ENCODE data around the gene DNMT3B. TPM values are rescaled to one million over a fixed set of nuclear protein-coding genes. Genes with fewer than 3 reads are reported as not detected.
A peak's percentile ranks its signal among the peaks of the same experiment; 100 is the strongest.

DNMT3B gene
- total RNA-seq, 4 donors from 2014 or later, result 0.47 to 2.3 (median 0.81) TPM; not detected in 1

DNA sequence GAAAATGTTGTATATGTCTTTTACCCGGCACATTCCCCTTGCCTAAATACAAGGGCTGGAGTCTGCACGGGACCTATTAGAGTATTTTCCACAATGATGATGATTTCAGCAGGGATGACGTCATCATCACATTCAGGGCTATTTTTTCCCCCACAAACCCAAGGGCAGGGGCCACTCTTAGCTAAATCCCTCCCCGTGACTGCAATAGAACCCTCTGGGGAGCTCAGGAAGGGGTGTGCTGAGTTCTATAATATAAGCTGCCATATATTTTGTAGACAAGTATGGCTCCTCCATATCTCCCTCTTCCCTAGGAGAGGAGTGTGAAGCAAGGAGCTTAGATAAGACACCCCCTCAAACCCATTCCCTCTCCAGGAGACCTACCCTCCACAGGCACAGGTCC, 46.3 kb downstream of the DNMT3B start:
- 64 to 77% methylated on average over 4 of the region's 4 CpGs for WGBS, 2 donors (ENCODE audit: low coverage in 1 of 2)
- no peaks in the 10 kb centered on the region for H3K27me3 ChIP-seq

DNA sequence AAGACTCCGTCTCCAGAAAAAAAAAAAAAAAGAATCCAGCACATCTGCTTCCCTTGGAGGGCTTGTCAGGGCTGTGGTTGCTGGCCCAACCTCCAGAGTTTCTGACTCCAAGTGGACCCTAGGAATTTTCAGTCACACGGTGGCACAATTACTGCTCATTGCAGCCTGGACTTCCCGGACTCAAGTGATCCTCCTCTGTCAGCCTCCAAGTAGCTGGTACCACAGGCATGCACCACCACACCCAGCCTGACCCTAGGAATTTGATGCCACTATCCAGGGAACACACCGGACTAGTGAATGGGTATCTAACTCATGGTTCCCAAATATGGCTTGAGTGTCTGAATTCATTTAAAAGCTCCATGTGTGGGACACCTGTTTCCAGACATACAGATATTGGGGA, 47.7 kb downstream of the DNMT3B start:
- Histone ChIP-seq H3K27me3 (no peaks in the 10 kb centered on the region), H3K9me3 (no peaks in the 10 kb centered on the region), H3K4me3 (no peak overlapping the region), H3K36me3 (peaks cover 0 to 5% of the 10 kb centered on the region in 2 donors), H3K27ac (no peak overlapping the region), H3K4me1 (no peaks in the 10 kb centered on the region)
- ATAC-seq, result no peak
- WGBS, 2 donors (ENCODE audit: low coverage in 1 of 2), result 86 to 92% methylated on average over 2 to 4 of the region's 4 CpGs
- TF ChIP-seq, protein P1, sequence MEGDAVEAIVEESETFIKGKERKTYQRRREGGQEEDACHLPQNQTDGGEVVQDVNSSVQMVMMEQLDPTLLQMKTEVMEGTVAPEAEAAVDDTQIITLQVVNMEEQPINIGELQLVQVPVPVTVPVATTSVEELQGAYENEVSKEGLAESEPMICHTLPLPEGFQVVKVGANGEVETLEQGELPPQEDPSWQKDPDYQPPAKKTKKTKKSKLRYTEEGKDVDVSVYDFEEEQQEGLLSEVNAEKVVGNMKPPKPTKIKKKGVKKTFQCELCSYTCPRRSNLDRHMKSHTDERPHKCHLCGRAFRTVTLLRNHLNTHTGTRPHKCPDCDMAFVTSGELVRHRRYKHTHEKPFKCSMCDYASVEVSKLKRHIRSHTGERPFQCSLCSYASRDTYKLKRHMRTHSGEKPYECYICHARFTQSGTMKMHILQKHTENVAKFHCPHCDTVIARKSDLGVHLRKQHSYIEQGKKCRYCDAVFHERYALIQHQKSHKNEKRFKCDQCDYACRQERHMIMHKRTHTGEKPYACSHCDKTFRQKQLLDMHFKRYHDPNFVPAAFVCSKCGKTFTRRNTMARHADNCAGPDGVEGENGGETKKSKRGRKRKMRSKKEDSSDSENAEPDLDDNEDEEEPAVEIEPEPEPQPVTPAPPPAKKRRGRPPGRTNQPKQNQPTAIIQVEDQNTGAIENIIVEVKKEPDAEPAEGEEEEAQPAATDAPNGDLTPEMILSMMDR (IDR thresholded peaks at IDR 0.05), result no peak
- TF ChIP-seq POLR2AphosphoS5 (IDR thresholded peaks at IDR 0.05), result no peak
- TF ChIP-seq EP300 (IDR thresholded peaks at IDR 0.05), result no peak
- no peak for TF ChIP-seq POLR2A (IDR thresholded peaks at IDR 0.05)

More for the DNA sequence above, 46.3 kb downstream of the DNMT3B start:
- Histone ChIP-seq H3K4me1 (no peaks in the 10 kb centered on the region), H3K36me3 (peaks cover 0 to 6% of the 10 kb centered on the region in 2 donors), H3K27ac (no peak overlapping the region), H3K9me3 (no peaks in the 10 kb centered on the region), H3K4me3 (no peak overlapping the region)
- ATAC-seq, result no peak
- TF ChIP-seq EP300 (IDR thresholded peaks at IDR 0.05) (no peak), POLR2A (IDR thresholded peaks at IDR 0.05) (no peak), POLR2AphosphoS5 (IDR thresholded peaks at IDR 0.05) (no peak)
- TF ChIP-seq, protein P1 (IDR thresholded peaks at IDR 0.05), result no peak

DNA sequence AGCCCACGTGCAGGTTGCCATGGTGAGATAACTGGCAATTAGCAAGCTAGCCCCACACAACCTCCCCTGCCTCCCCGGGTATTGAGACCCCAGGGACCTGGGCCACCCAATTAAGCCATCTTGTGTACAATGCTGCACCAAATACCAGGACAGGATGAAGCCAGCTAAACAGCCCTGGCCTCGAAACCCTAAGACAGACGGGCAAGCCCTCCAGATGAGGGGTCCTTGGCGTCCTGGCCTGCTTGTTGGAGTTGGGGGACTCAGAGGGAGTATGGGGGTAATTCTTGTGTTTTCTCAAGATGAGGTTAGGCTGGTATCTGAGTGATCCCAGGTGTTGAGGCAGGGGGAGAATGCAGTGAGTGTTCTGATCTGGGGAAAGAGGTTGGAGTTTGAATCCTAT, 48.8 kb downstream of the DNMT3B start:
- no peak overlapping the region for H3K4me3 ChIP-seq
- 96 to 100% methylated on average over 2 to 3 of the region's 5 CpGs for WGBS, 2 donors (ENCODE audit: low coverage in 1 of 2)
- no peaks in the 10 kb centered on the region for H3K4me1 ChIP-seq
- peaks cover 0 to 5% of the 10 kb centered on the region in 2 donors for H3K36me3 ChIP-seq
- no peaks in the 10 kb centered on the region for H3K27me3 ChIP-seq
- no peaks in the 10 kb centered on the region for H3K9me3 ChIP-seq
- ATAC-seq, result no peak
- H3K27ac ChIP-seq, result no peak overlapping the region
- TF ChIP-seq EP300 (IDR thresholded peaks at IDR 0.05), result no peak
- no peak for TF ChIP-seq POLR2A (IDR thresholded peaks at IDR 0.05)
- TF ChIP-seq POLR2AphosphoS5 (IDR thresholded peaks at IDR 0.05), result no peak
- TF ChIP-seq, protein P1 (IDR thresholded peaks at IDR 0.05), result no peak

DNA sequence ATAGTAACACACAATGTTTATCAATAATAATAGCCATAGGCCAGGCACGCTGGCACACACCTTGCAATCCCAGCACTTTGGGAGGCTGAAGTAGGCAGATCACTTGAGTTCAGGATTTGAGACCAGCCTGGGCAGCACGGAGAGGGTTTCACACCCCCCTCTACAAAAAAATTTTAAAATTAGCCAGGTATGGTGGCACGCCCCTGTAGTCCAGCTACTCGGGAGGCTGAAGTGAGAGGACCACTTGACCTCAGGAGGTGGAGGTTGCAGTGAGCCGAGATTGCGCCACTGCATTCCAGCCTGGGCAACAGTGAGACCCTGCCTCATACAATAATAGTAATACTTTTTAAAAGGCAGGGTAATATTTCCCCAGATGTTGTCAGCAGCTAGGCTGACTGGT, 49.7 kb downstream of the DNMT3B start:
- no peak for ATAC-seq
- H3K9me3 ChIP-seq, result no peaks in the 10 kb centered on the region
- whole genome bisulfite sequencing, 2 donors (ENCODE audit: low coverage in 1 of 2), result 80% methylated on average over 2 of the region's 6 CpGs; no CpG with 5 or more reads in 1 of the 2 donors
- H3K27ac ChIP-seq, result no peak overlapping the region
- H3K4me1 ChIP-seq, result no peaks in the 10 kb centered on the region
- peaks cover 0 to 5% of the 10 kb centered on the region in 2 donors for H3K36me3 ChIP-seq
- H3K27me3 ChIP-seq, result no peaks in the 10 kb centered on the region
- no peak for TF ChIP-seq POLR2A (IDR thresholded peaks at IDR 0.05)
- TF ChIP-seq, protein P1 (IDR thresholded peaks at IDR 0.05), result no peak
- TF ChIP-seq EP300 (IDR thresholded peaks at IDR 0.05), result no peak
- TF ChIP-seq POLR2AphosphoS5 (IDR thresholded peaks at IDR 0.05), result no peak
- H3K4me3 ChIP-seq, result no peak overlapping the region

DNA sequence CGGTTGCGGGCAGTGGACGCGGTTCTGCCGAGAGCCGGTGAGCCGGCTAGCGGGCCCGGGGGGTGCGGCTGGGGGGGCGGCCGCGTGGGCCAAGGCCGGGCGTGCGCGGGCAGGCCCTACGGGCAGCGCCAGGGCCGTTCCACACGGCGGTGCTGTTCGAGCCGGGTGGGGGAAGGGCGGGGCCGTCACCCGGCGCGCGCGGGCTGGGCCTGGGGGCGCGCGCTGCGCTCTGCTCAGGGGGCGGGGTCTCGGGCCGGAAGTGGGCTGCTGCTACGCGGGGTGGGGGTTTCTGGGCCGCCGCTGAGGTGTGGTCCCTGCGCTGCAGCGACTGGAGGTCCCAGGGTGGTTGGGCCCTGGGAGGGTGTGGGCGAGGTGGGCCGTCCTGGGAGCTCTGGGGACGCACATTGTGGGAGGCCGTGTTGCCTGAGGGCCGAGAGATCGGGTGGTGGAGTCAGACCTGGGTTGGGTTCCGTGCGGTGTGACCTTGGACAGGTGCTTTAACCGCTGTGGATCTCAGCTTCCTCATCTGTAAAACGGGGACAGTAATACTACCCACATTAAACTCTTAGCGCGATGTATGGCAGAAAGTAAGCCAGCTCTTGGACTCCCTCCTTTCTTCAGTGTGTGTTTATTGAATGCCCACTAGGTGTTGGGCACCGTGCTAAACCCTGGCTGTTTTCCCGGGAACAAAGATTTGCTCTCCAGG, 58.0 kb downstream of the DNMT3B start:
- TF ChIP-seq POLR2A (IDR thresholded peaks at IDR 0.05) (peak in 1 of 2 donors; percentile 37), POLR2AphosphoS5 (IDR thresholded peaks at IDR 0.05) (no peak), EP300 (IDR thresholded peaks at IDR 0.05) (no peak)
- TF ChIP-seq, protein P1 (IDR thresholded peaks at IDR 0.05), result no peak
- Histone ChIP-seq H3K36me3 (no peaks in the 10 kb centered on the region), H3K4me1 (peaks cover 2 to 52% (median 26%) of the 10 kb centered on the region in 3 donors), H3K4me3 (peak overlapping the region; percentile 71 to 81), H3K9me3 (no peaks in the 10 kb centered on the region), H3K27me3 (no peaks in the 10 kb centered on the region), H3K27ac (peak overlapping the region; percentile 80 to 99 (median 96))
- 0% methylated on average over 6 to 9 of the region's 58 CpGs for WGBS, 2 donors (ENCODE audit: low coverage in 1 of 2)
- ATAC-seq, result peak; percentile 85

Data from gastroesophageal sphincter (tissue), 4 donors.